DOHH2 (cell line): Measurements from ENCODE around the gene SLC22A31.

ENCODE experiments used
- H3F3A ChIP-seq: fragments of 200-600 bp; sonication (generic), shearing (Covaris generic); 2 replicates; pipeline ENCODE4 v1.6.0; 2016; ENCODE audit warnings: antibody characterized with exemption, mild to moderate bottlenecking; ENCODE audit not compliant: control insufficient read depth, insufficient read depth
- H3K27ac ChIP-seq: fragments of 200-600 bp; sonication (generic); 2 replicates; pipeline ENCODE4 v1.5.1; 2014; ENCODE audit warnings: low read depth, mild to moderate bottlenecking, low read length, moderate library complexity
- H3K27me3 ChIP-seq: fragments of 200-600 bp; sonication (generic); 2 replicates; pipeline ENCODE4 v1.6.1; 2014; ENCODE audit warnings: mild to moderate bottlenecking, low read length, mixed read lengths; ENCODE audit not compliant: control insufficient read depth
- H3K36me3 ChIP-seq: fragments of 200-600 bp; sonication (generic); 2 replicates; pipeline ENCODE4 v1.6.1; 2014; ENCODE audit warnings: mild to moderate bottlenecking, low read length, moderate library complexity, mixed read lengths; ENCODE audit not compliant: control insufficient read depth
- H3K4me1 ChIP-seq: fragments of 200-600 bp; sonication (generic); 2 replicates; pipeline ENCODE4 v1.6.1; 2014; ENCODE audit warnings: mild to moderate bottlenecking, low read length, mixed read lengths; ENCODE audit not compliant: control insufficient read depth
- H3K4me2 ChIP-seq: fragments of 200-600 bp; sonication (generic); 2 replicates; pipeline ENCODE4 v1.6.0; 2014; ENCODE audit warnings: mild to moderate bottlenecking, low read length, moderate library complexity
- H3K4me3 ChIP-seq: fragments of 200-600 bp; sonication (generic); 2 replicates; pipeline ENCODE4 v1.5.1; 2014; ENCODE audit warnings: mild to moderate bottlenecking, low read length, mixed read lengths
- H3K79me2 ChIP-seq: fragments of 200-600 bp; sonication (generic); 2 replicates; pipeline ENCODE4 v1.6.1; 2014; ENCODE audit warnings: mild to moderate bottlenecking, low read length, mixed read lengths; ENCODE audit not compliant: control insufficient read depth
- H3K9me2 ChIP-seq: fragments of 200-600 bp; sonication (generic); replicated peaks from 2 replicates; pipeline ENCODE4 v1.6.1; 2014; ENCODE audit warnings: mild to moderate bottlenecking, low read length, mixed read lengths; ENCODE audit not compliant: control insufficient read depth
- H3K9me3 ChIP-seq: fragments of 200-600 bp; sonication (generic); 2 replicates; pipeline ENCODE4 v1.6.1; 2014; ENCODE audit warnings: antibody characterized with exemption, low read length, mixed read lengths; ENCODE audit not compliant: control insufficient read depth, insufficient read depth
- H4K20me1 ChIP-seq: fragments of 200-600 bp; sonication (generic); 2 replicates; pipeline ENCODE4 v1.6.0; 2014; ENCODE audit warnings: low read depth, mild to moderate bottlenecking, antibody characterized with exemption, low read length, moderate library complexity; ENCODE audit not compliant: control insufficient read depth, insufficient read depth
- CTCF ChIP-seq: fragments of 200-600 bp; sonication (generic); IDR thresholded peaks from one replicate; pipeline ENCODE4 v1.5.1; 2014; ENCODE audit warnings: antibody characterized with exemption, mild to moderate bottlenecking, low read depth, low read length; ENCODE audit not compliant: poor library complexity, severe bottlenecking
- EZH2phosphoT487 ChIP-seq: fragments of 200-600 bp; sonication (generic); IDR thresholded peaks from 2 replicates; pipeline ENCODE4 v1.6.1; 2017; ENCODE audit warnings: borderline replicate concordance, mild to moderate bottlenecking, antibody characterized with exemption, low read length, moderate library complexity, mixed read lengths

The SLC22A31 gene

GRCh38 chr16:89243664-89244063 lies 43.3 kb upstream of the SLC22A31 start:
- no peak overlapping the region for H3K4me2 ChIP-seq
- no peak for TF ChIP-seq CTCF
- TF ChIP-seq EZH2phosphoT487, result no peak
- peaks cover 5% of the 10 kb centered on the region; the same call in 1 of the 2 replicates for H3F3A ChIP-seq
- H3K79me2 ChIP-seq, result peaks cover 12% of the 10 kb centered on the region
- H3K27ac ChIP-seq, result no peak overlapping the region
- no peak overlapping the region for H3K4me3 ChIP-seq
- no peaks in the 10 kb centered on the region for H4K20me1 ChIP-seq
- H3K9me2 ChIP-seq, result no peaks in the 10 kb centered on the region
- H3K27me3 ChIP-seq, result no peaks in the 10 kb centered on the region
- peaks cover 26% of the 10 kb centered on the region for H3K4me1 ChIP-seq
- peaks cover 4% of the 10 kb centered on the region; the same call in 1 of the 2 replicates for H3K9me3 ChIP-seq
- H3K36me3 ChIP-seq, result peaks cover 3% of the 10 kb centered on the region; the same call in 1 of the 2 replicates

GRCh38 chr16:89242795-89243200 lies 42.5 kb upstream of the SLC22A31 start:
- peaks cover 8% of the 10 kb centered on the region for H3F3A ChIP-seq
- H3K4me1 ChIP-seq, result peaks cover 26% of the 10 kb centered on the region
- H3K9me3 ChIP-seq, result peaks cover 4% of the 10 kb centered on the region; the same call in 1 of the 2 replicates
- H3K27me3 ChIP-seq, result no peaks in the 10 kb centered on the region
- TF ChIP-seq CTCF (no peak), EZH2phosphoT487 (no peak)
- H3K9me2 ChIP-seq, result no peaks in the 10 kb centered on the region
- H3K4me3 ChIP-seq, result no peak overlapping the region
- peaks cover 12% of the 10 kb centered on the region for H3K79me2 ChIP-seq
- H3K4me2 ChIP-seq, result peak overlapping the region; percentile 31; the same call in 1 of the 2 replicates
- H4K20me1 ChIP-seq, result no peaks in the 10 kb centered on the region
- H3K36me3 ChIP-seq, result peaks cover 3% of the 10 kb centered on the region; the same call in 1 of the 2 replicates
- H3K27ac ChIP-seq, result no peak overlapping the region

- H3K9me2 ChIP-seq, result no peaks in the 10 kb centered on the region
- peaks cover 8% of the 10 kb centered on the region for H3F3A ChIP-seq
- peak overlapping the region; percentile 84 for H3K4me2 ChIP-seq
- TF ChIP-seq EZH2phosphoT487 (no peak), CTCF (no peak)
- H3K4me1 ChIP-seq, result peaks cover 21% of the 10 kb centered on the region
- peak overlapping the region; percentile 100 for H3K4me3 ChIP-seq
- peak overlapping the region; percentile 86 for H3K27ac ChIP-seq
- no peaks in the 10 kb centered on the region for H4K20me1 ChIP-seq
- no peaks in the 10 kb centered on the region for H3K27me3 ChIP-seq
- peaks cover 12% of the 10 kb centered on the region for H3K79me2 ChIP-seq
- peaks cover 3% of the 10 kb centered on the region; the same call in 1 of the 2 replicates for H3K36me3 ChIP-seq
- H3K9me3 ChIP-seq, result peaks cover 4% of the 10 kb centered on the region; the same call in 1 of the 2 replicates
Observed at GRCh38 chr16:89241187-89242007, 41.1 kb upstream of the SLC22A31 start.
